HepG2 (cell line): Measurements from ENCODE around the gene ANXA5. TPM values are rescaled to one million over a fixed set of nuclear protein-coding genes. Genes with fewer than 3 reads are reported as not detected.

Experiments
- ATAC-seq: fragments of 200-7000 bp; cut with Tn5 transposase; 3 replicates; pipeline ENCODE4 v1.9.1; 2020; ENCODE audit warnings: mild to moderate bottlenecking, moderate library complexity
- BruUV-seq: library from RNA; stranded (reverse); fragments of 400-500 nt; replicated peaks from 2 replicates; lab custom pipeline; 2021; lab: Mats Ljungman, UMichigan
- CTCF ChIA-PET: fragments of 300-600 bp; formaldehyde crosslinking; extraction: SDS; loops from one replicate; lab custom pipeline; 2021; ENCODE audit warnings: low total read pairs, inconsistent platforms, low intra/inter-chr PET ratio; lab: Yijun Ruan, JAX
- POLR2A ChIA-PET: fragments of 350-600 bp; sonication (Branson Sonifier 250); formaldehyde crosslinking; loops from one replicate; lab custom pipeline; 2020; ENCODE audit warnings: antibody characterized with exemption, inconsistent platforms; lab: Yijun Ruan, JAX
- DNase-seq: peaks from one replicate; pipeline ENCODE4 v3.0.0-alpha.2; 2015; ENCODE audit warnings: low spot score
- FAIRE-seq: peaks from 3 replicates; lab custom pipeline; 2011; peaks lifted over from hg19 to GRCh38; lab: Jason Lieb, UNC
- H2AFZ ChIP-seq: one replicate; pipeline ENCODE4 v1.6.1; 2011; ENCODE audit warnings: low read length, inconsistent platforms
- H3K27ac ChIP-seq: fragments of 300-600 bp; 3 replicates; pipeline ENCODE4 v1.8.0; 2011; ENCODE audit warnings: mixed run types, mild to moderate bottlenecking, mixed read lengths, low read length, inconsistent platforms; ENCODE audit not compliant: insufficient read depth; ENCODE audit errors: extremely low read length
- H3K27me3 ChIP-seq, 2 experiments: fragments of 200-600 bp in 1 of 2; 2 replicates in 1 of 2; 3 replicates in 1 of 2; pipeline versions ENCODE4 v1.6.0 to v1.8.0; 2011; ENCODE audit warnings: low read length in 2 of 2, mild to moderate bottlenecking in 2 of 2, moderate library complexity in 2 of 2, inconsistent platforms in 1 of 2; ENCODE audit not compliant: insufficient read depth in 2 of 2, control insufficient read depth in 1 of 2
- H3K36me3 ChIP-seq, 2 experiments: fragments of 200-600 bp in 1 of 2; replicated peaks in 1 of 2; 2 replicates in 1 of 2; 3 replicates in 1 of 2; pipeline versions ENCODE4 v1.5.1 to v1.8.0; 2011; ENCODE audit warnings: low read length in 2 of 2, inconsistent platforms in 1 of 2; ENCODE audit not compliant: insufficient read depth in 2 of 2, control insufficient read depth in 1 of 2
- H3K4me1 ChIP-seq: 2 replicates; pipeline ENCODE4 v1.5.1; 2012; ENCODE audit warnings: low read length, inconsistent platforms; ENCODE audit not compliant: insufficient read depth
- H3K4me2 ChIP-seq: 2 replicates; pipeline ENCODE4 v1.6.0; 2011; ENCODE audit warnings: low read depth, low read length, inconsistent platforms
- H3K4me3 ChIP-seq, 3 experiments: fragments of 200-600 bp in 1 of 3; sonication (generic), shearing (Covaris generic) in 1 of 3; replicated peaks in 1 of 3; 2 replicates each; pipeline ENCODE4 v1.5.1; 2011 to 2016; ENCODE audit warnings: low read length in 3 of 3, inconsistent platforms in 2 of 3, low read depth in 2 of 3, mild to moderate bottlenecking in 2 of 3, control low read depth in 1 of 3, mixed read lengths in 1 of 3; ENCODE audit not compliant: insufficient read depth in 1 of 3
- H3K79me2 ChIP-seq: one replicate; pipeline ENCODE4 v1.6.1; 2011; ENCODE audit warnings: low read length, inconsistent platforms; ENCODE audit not compliant: insufficient read depth
- H3K9ac ChIP-seq: 2 replicates; pipeline ENCODE4 v1.6.0; 2011; ENCODE audit warnings: mild to moderate bottlenecking, low read depth, low read length, inconsistent platforms; ENCODE audit not compliant: insufficient read depth
- H3K9me3 ChIP-seq: 2 replicates; pipeline ENCODE4 v1.5.1; 2012; ENCODE audit warnings: mild to moderate bottlenecking, low read length
- H4K20me1 ChIP-seq: 2 replicates; pipeline ENCODE4 v1.6.0; 2011; ENCODE audit warnings: inconsistent platforms, mild to moderate bottlenecking, low read length, moderate library complexity; ENCODE audit not compliant: insufficient read depth
- ELF3 ChIP-seq: IDR thresholded peaks from 2 replicates; pipeline ENCODE4 v1.6.1; 2016; ENCODE audit warnings: missing genetic modification reagents, missing compliant biosample characterization
- GZF1 ChIP-seq: sonication (generic); formaldehyde crosslinking; IDR thresholded peaks from 2 replicates; pipeline ENCODE4 v1.5.1; 2020; ENCODE audit warnings: mild to moderate bottlenecking, missing genetic modification reagents
- HCFC1 ChIP-seq: fragments of 150-350 bp; IDR thresholded peaks from 2 replicates; pipeline ENCODE4 v1.6.1; 2014; ENCODE audit warnings: low read depth, low read length
- MEF2D ChIP-seq: sonication (generic); formaldehyde crosslinking; IDR thresholded peaks from 2 replicates; pipeline ENCODE4 v1.5.1; 2020; ENCODE audit warnings: mild to moderate bottlenecking, missing genetic modification reagents
- MLLT10 ChIP-seq: sonication (generic); formaldehyde crosslinking; IDR thresholded peaks from 2 replicates; pipeline ENCODE4 v1.4.0; 2020; ENCODE audit warnings: missing genetic modification reagents
- NR2F2 ChIP-seq: IDR thresholded peaks from 2 replicates; pipeline ENCODE4 v1.6.1; 2012; ENCODE audit warnings: low read depth, inconsistent platforms, borderline replicate concordance
- RBM39 ChIP-seq: fragments of 200-400 bp; formaldehyde crosslinking; IDR thresholded peaks from one replicate; pipeline ENCODE4 v1.6.1; 2018; ENCODE audit warnings: antibody characterized with exemption, mild to moderate bottlenecking, low read depth, low read length; ENCODE audit not compliant: poor library complexity, severe bottlenecking
- SKI ChIP-seq: fragments of 450-650 bp; IDR thresholded peaks from one replicate; pipeline ENCODE4 v1.6.1; 2018; ENCODE audit warnings: mild to moderate bottlenecking; ENCODE audit not compliant: partially characterized antibody
- XRCC5 ChIP-seq: fragments of 200-400 bp; formaldehyde crosslinking; optimal IDR thresholded peaks from 2 replicates; pipeline ENCODE3; 2017; ENCODE audit warnings: mild to moderate bottlenecking, low read length
- ZBTB8A ChIP-seq: sonication (generic); formaldehyde crosslinking; IDR thresholded peaks from 2 replicates; pipeline ENCODE4 v1.4.0; 2020; ENCODE audit warnings: mild to moderate bottlenecking, low read depth, missing genetic modification reagents, borderline replicate concordance
- ZFY ChIP-seq: sonication (generic); formaldehyde crosslinking; IDR thresholded peaks from 2 replicates; pipeline ENCODE4 v1.4.0; 2020; ENCODE audit warnings: missing genetic modification reagents
- ZNF263 ChIP-seq: sonication (generic); formaldehyde crosslinking; IDR thresholded peaks from 2 replicates; pipeline ENCODE4 v1.4.0; 2020; ENCODE audit warnings: missing genetic modification reagents
- in situ Hi-C: cut with HindIII; loops from 2 replicates; pipeline ENCODE4 v1.10.0; 2017; ENCODE audit warnings: low pct_unique_long_range_greater_than_20kb; ENCODE audit not compliant: extremely low pct_ligation_motif_present
- intact Hi-C: fragments of 100-400 bp; cut with micrococcal nuclease; formaldehyde crosslinking; loops from one replicate; pipeline ENCODE4 v1.10.0; 2022; ENCODE audit not compliant: unreplicated experiment
- polyA plus RNA-seq, 8 experiments: library from polyadenylated mRNA; depleted of rRNA in 3 of 8; stranded (reverse) in 7 of 8; unstranded in 1 of 8; fragments of >200 nt; fragmentation: Illumina TruSeq in 4 of 8; extraction: Trizol in 4 of 8; gene quantifications; 2 replicates each; pipeline versions ENCODE4 v1.2.1 to v1.2.3, GENCODE V29; 2011 to 2016; ENCODE audit warnings: low read depth in 4 of 8, missing spikeins in 1 of 8, mixed read lengths in 1 of 8; ENCODE audit not compliant: insufficient read depth in 1 of 8
- total RNA-seq, 5 experiments: library from RNA; depleted of rRNA; stranded (reverse); fragments of >200 nt; fragmentation: Illumina TruSeq; extraction: Trizol; gene quantifications; 2 replicates each; pipeline ENCODE4 v1.2.3, GENCODE V29; 2016; ENCODE audit warnings: low read depth in 1 of 5
- TF ChIP-seq, protein P1 (sequence below): sonication (generic); formaldehyde crosslinking; IDR thresholded peaks from 2 replicates; pipeline ENCODE4 v1.4.0; 2020; ENCODE audit warnings: missing genetic modification reagents, borderline replicate concordance

The ANXA5 gene
- total and polyA plus RNA-seq, 2 of the 13 experiments (the other 11 are each of a cell fraction or from before 2014, with no cell fraction given), result 209 to 342 TPM

GRCh38 chr4:121707344-121707743 is 10.6 kb upstream of the ANXA5 start:
- ATAC-seq (no peak), DNase-seq (no peak), FAIRE-seq (no peak)
- no peaks in the 10 kb centered on the region for H3K36me3 ChIP-seq
- H3K4me2 ChIP-seq, result no peak overlapping the region
- no peaks in the 10 kb centered on the region; the same call in 1 of the 2 replicates for H3K9me3 ChIP-seq
- BruUV-seq, result no TSS peak
- H3K4me1 ChIP-seq, result peaks cover 7% of the 10 kb centered on the region; the same call in 1 of the 2 replicates
- H3K27ac ChIP-seq, result no peak overlapping the region
- intact Hi-C loops, result no loop called here
- in situ Hi-C loops, result no loop called here
- H4K20me1 ChIP-seq, result no peaks in the 10 kb centered on the region
- H3K9ac ChIP-seq, result no peak overlapping the region
- POLR2A ChIA-PET, result no interaction called here
- H3K4me3 ChIP-seq, result no peak overlapping the region
- H2AFZ ChIP-seq, result no peak overlapping the region
- no peaks in the 10 kb centered on the region for H3K79me2 ChIP-seq
- no peak for TF ChIP-seq ZNF263 (CRISPR knock-in tag)
- no peak for TF ChIP-seq RBM39
- no peak for TF ChIP-seq ZBTB8A
- TF ChIP-seq, protein P1, sequence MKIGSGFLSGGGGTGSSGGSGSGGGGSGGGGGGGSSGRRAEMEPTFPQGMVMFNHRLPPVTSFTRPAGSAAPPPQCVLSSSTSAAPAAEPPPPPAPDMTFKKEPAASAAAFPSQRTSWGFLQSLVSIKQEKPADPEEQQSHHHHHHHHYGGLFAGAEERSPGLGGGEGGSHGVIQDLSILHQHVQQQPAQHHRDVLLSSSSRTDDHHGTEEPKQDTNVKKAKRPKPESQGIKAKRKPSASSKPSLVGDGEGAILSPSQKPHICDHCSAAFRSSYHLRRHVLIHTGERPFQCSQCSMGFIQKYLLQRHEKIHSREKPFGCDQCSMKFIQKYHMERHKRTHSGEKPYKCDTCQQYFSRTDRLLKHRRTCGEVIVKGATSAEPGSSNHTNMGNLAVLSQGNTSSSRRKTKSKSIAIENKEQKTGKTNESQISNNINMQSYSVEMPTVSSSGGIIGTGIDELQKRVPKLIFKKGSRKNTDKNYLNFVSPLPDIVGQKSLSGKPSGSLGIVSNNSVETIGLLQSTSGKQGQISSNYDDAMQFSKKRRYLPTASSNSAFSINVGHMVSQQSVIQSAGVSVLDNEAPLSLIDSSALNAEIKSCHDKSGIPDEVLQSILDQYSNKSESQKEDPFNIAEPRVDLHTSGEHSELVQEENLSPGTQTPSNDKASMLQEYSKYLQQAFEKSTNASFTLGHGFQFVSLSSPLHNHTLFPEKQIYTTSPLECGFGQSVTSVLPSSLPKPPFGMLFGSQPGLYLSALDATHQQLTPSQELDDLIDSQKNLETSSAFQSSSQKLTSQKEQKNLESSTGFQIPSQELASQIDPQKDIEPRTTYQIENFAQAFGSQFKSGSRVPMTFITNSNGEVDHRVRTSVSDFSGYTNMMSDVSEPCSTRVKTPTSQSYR (CRISPR knock-in tag), result no peak
- TF ChIP-seq MLLT10 (CRISPR knock-in tag), result no peak
- no peak for TF ChIP-seq ZFY (CRISPR knock-in tag)
- no peak for TF ChIP-seq HCFC1
- TF ChIP-seq GZF1, result no peak
- no peak for TF ChIP-seq XRCC5
- no peak for TF ChIP-seq ELF3 (CRISPR knock-in tag)
- no peak for TF ChIP-seq SKI
- TF ChIP-seq MEF2D (CRISPR knock-in tag), result no peak
- no peak for TF ChIP-seq NR2F2
- H3K27me3 ChIP-seq, result peaks cover 0 to 7% of the 10 kb centered on the region in 2 experiments; a peak in 2 of 5 replicates
- CTCF ChIA-PET, result no interaction called here
